IPS DF 6.9 (cell line): Measurements from ENCODE around the gene SMAD7.

Experiments used
- DNase-seq: peaks from one replicate; pipeline ENCODE4 v3.0.0-alpha.2; 2013; ENCODE audit warnings: low read depth, low spot score
- H3K27ac ChIP-seq: one replicate; pipeline ENCODE4 v1.5.1; 2013; ENCODE audit warnings: low read length, control low read depth
- H3K27me3 ChIP-seq: 2 replicates; pipeline ENCODE4 v1.6.1; 2013; ENCODE audit warnings: mild to moderate bottlenecking, low read length; ENCODE audit not compliant: control insufficient read depth, insufficient read depth
- H3K36me3 ChIP-seq: 2 replicates; pipeline ENCODE4 v1.6.1; 2013; ENCODE audit warnings: low read length; ENCODE audit not compliant: control insufficient read depth, insufficient read depth
- H3K4me1 ChIP-seq: 2 replicates; pipeline ENCODE4 v1.6.1; 2013; ENCODE audit warnings: low read length; ENCODE audit not compliant: control insufficient read depth, insufficient read depth
- H3K4me3 ChIP-seq: 2 replicates; pipeline ENCODE4 v1.5.1; 2013; ENCODE audit warnings: mild to moderate bottlenecking, low read length
- H3K9me3 ChIP-seq: 2 replicates; pipeline ENCODE4 v1.6.1; 2013; ENCODE audit warnings: low read length, inconsistent platforms; ENCODE audit not compliant: control insufficient read depth, insufficient read depth
- WGBS: extraction: QIAGEN DNeasy Blood & Tissue Kit; methylation state at CpG from one replicate; pipeline ENCODE4 v1.1.7; 2013; ENCODE audit warnings: mixed read lengths, missing lambda C conversion rate; ENCODE audit not compliant: insufficient read length, insufficient coverage; 5-methylcytosine and 5-hydroxymethylcytosine counted together

The SMAD7 gene

DNA sequence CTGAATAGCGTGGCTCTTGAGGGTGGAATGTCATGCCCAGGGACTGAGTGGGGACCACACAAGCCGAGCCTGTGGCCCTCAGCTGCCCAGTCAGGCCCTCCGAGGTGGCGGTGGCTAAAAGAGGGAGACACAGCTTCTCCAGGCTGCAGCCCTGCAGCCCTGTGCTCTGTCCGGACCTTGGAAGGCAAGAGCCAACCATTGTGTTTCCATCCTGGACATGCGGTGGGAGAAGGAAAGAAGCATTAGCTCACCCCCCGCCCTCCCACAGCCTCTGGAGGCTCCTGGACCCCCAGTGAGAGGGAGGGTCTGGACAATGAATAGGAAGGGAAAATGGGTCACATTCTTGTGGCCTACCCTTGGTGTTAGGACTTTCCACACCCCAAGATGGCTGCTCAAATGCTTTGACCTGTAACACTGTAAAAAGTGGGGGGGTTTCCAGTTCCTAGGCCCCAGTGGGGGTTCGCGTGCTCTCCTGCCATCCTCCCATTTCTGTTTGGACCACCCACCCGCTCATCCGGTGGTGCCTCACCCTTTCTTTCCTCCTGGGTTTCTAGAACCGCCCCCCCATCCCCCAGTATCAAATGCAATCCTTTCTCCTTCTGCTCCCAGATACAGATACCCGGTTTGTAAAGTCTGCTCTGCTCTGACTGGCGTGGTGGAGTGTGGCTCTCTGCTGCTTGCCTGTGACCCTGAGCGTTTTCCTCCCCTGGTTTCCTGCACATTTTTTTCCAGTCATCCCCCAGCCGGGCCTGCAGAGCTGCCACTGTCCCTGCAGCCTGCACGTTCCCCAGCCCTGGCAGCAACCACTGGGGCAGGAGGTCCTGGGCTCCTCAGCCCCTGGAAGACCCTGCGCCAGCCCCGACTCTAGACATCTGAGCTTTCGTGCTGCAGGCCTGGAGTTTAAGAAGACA lies 36.3 kb upstream of the SMAD7 start:
- no peak overlapping the region for H3K4me3 ChIP-seq
- no peaks in the 10 kb centered on the region for H3K27me3 ChIP-seq
- H3K36me3 ChIP-seq: no peaks in the 10 kb centered on the region
- H3K9me3 ChIP-seq: no peaks in the 10 kb centered on the region; the same call in 1 of the 2 replicates
- WGBS: no CpG with 5 or more reads among the region's 20 CpGs
- 0 out of 2 replicates have a peak, but pooled peaks cover 3% of the 10 kb centered on the region for H3K4me1 ChIP-seq
- DNase-seq: no peak
- H3K27ac ChIP-seq: no peak overlapping the region

DNA sequence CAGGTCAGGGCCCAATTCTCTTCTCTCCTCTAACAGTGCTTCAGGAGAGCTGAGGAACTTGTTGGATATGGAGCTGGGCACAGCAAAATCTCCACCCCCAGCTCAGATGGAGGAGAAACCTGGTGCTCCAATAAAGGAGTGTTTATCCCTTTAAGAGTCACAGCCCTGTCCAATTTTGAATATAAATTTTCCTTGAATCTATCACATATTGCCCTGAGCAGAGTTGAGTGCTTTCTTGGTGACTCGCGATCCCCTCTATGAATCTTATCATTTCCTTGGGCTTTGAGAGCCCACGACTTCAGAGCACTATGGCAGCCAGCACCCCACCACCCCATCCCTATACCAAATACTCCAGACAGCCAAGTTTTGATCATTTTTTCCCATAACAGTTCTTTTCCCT lies 34.4 kb upstream of the SMAD7 start:
- Histone ChIP-seq H3K9me3 (no peaks in the 10 kb centered on the region; the same call in 1 of the 2 replicates), H3K27me3 (no peaks in the 10 kb centered on the region), H3K4me1 (0 out of 2 replicates have a peak, but pooled peaks cover 3% of the 10 kb centered on the region), H3K36me3 (no peaks in the 10 kb centered on the region), H3K4me3 (no peak overlapping the region), H3K27ac (no peak overlapping the region)
- no peak for DNase-seq
- no CpG with 5 or more reads among the region's 3 CpGs for WGBS

DNA sequence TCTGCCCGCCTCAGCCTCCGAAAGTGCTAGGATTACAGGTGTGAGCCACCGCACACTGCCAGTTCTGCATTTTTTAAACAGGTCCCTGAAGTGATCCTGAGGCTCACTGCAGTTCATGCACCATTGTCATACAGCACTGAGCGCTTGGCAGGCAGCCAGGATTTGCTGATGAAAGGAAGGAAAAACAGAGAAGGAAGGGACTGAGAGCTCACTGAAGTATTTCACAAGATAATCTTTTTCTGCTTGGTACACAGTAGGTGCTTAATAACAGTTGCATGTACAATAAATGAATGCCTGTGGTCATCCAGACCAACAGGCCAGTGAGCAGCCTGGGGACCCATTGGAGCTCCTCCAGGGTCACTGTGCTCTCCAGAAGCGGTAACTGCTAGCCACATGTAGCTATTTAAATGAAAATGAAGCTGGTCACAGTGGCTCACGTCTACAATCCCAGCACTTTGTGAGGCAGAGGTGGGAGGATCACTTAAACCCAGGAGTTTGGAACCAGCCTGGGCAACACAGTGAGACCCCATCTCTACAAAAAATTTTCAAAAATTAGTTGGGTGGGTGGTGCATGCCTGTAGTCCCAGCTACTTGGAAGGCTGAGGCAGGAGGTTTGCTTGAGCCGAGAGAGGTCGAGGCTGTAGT lies 33.1 kb upstream of the SMAD7 start:
- no CpG with 5 or more reads among the region's 8 CpGs for WGBS
- no peaks in the 10 kb centered on the region; the same call in 1 of the 2 replicates for H3K9me3 ChIP-seq
- no peaks in the 10 kb centered on the region for H3K36me3 ChIP-seq
- no peak overlapping the region for H3K27ac ChIP-seq
- H3K4me1 ChIP-seq: 0 out of 2 replicates have a peak, but pooled peaks cover 3% of the 10 kb centered on the region
- H3K4me3 ChIP-seq: no peak overlapping the region
- no peak for DNase-seq
- no peaks in the 10 kb centered on the region for H3K27me3 ChIP-seq

- Histone ChIP-seq H3K27ac (no peak overlapping the region), H3K27me3 (no peaks in the 10 kb centered on the region), H3K36me3 (no peaks in the 10 kb centered on the region), H3K4me3 (no peak overlapping the region), H3K9me3 (no peaks in the 10 kb centered on the region), H3K4me1 (0 out of 2 replicates have a peak, but pooled peaks cover 2% of the 10 kb centered on the region)
- WGBS: no CpG with 5 or more reads among the region's 7 CpGs
- no peak for DNase-seq
Observed at GRCh38 chr18:48982266-48982665, 31.5 kb upstream of the SMAD7 start.

GRCh38 chr18:48979944-48980890 lies 29.5 kb upstream of the SMAD7 start:
- WGBS: no CpG with 5 or more reads among the region's 11 CpGs
- no peaks in the 10 kb centered on the region for H3K9me3 ChIP-seq

DNA sequence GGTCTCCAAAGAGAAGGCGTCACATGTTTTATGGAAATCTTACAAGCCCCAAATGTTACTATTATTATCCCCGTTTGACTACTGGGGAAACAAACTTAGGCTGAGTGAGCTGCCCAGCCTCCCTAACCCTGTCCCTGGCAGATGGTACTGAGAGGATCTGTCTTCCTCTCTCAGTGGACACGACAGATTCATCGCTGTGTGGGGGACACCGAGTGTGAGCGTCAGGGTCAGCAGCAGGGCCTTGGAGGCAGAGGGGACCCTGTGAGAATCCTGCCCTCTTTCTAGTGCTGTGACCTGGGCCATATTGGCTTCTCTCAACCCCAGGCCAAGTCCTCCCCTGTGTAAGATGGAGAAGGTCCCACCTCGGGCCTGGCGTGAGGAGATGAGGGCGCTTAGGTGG lies 27.1 kb upstream of the SMAD7 start:
- Histone ChIP-seq H3K27ac (no peak overlapping the region), H3K4me1 (peaks cover 8% of the 10 kb centered on the region), H3K27me3 (no peaks in the 10 kb centered on the region), H3K36me3 (no peaks in the 10 kb centered on the region), H3K9me3 (no peaks in the 10 kb centered on the region), H3K4me3 (no peak overlapping the region)
- no CpG with 5 or more reads among the region's 9 CpGs for WGBS
- DNase-seq: no peak

More at GRCh38 chr18:48979944-48980890, 29.5 kb upstream of the SMAD7 start:
- Histone ChIP-seq H3K4me3 (no peak overlapping the region), H3K36me3 (no peaks in the 10 kb centered on the region), H3K27ac (no peak overlapping the region), H3K27me3 (no peaks in the 10 kb centered on the region), H3K4me1 (0 out of 2 replicates have a peak, but pooled peaks cover 2% of the 10 kb centered on the region)
- DNase-seq: no peak

- no peaks in the 10 kb centered on the region for H3K36me3 ChIP-seq
- H3K27ac ChIP-seq: no peak overlapping the region
- peaks cover 6% of the 10 kb centered on the region for H3K4me1 ChIP-seq
- no peaks in the 10 kb centered on the region for H3K27me3 ChIP-seq
- WGBS: no CpG with 5 or more reads among the region's 119 CpGs
- no peak for DNase-seq
- no peaks in the 10 kb centered on the region for H3K9me3 ChIP-seq
- peak overlapping the region; percentile 80 for H3K4me3 ChIP-seq
Observed at GRCh38 chr18:48975817-48976649, 25.3 kb upstream of the SMAD7 start.

DNA sequence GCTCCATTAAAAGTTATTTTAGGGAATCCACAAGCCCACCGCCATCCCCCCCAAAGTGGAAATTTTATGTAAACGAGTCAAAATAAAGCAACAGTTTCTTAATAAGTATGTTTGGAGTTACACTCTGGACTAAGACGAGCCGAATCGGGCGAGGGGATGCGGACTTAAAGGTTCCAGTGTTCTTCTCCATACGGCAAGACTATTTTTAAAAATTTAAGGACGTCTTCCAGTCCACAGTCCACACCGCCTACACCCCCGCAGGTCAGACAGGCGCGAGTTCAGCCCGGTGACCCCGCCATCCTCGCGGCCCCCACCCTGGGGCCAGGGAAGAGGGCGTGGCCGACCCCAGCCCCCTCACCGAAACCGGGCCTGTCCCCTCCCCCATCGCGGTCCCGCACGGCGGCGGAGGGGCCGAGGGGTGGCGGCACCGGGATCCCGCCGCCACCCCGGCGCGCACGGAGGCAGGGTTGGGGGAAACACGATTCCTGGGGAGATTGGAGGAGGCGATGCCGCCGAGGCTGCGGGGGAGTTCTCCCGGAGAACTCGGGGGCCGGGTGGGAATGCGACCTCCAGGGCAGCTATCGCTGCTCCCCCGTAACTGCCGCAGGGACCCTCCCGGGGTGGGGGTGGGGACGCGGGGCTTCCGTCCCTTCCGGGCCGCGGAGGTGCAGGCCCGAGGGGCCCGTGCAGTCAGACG lies 24.5 kb upstream of the SMAD7 start:
- Histone ChIP-seq H3K36me3 (no peaks in the 10 kb centered on the region), H3K4me3 (peak overlapping the region; percentile 80), H3K9me3 (no peaks in the 10 kb centered on the region), H3K27me3 (no peaks in the 10 kb centered on the region), H3K4me1 (peaks cover 6% of the 10 kb centered on the region), H3K27ac (no peak overlapping the region)
- DNase-seq: no peak
- WGBS: no CpG with 5 or more reads among the region's 58 CpGs
